HCT116 (cell line): ENCODE data around the gene BABAM2. TPM values are rescaled to one million over a fixed set of nuclear protein-coding genes. Genes with fewer than 3 reads are reported as not detected.

ENCODE experiments used
- ATAC-seq: fragments of 200-7000 bp; cut with Tn5 transposase; 2 replicates; pipeline ENCODE4 v1.9.1; 2020; ENCODE audit warnings: mild to moderate bottlenecking, moderate library complexity
- BruUV-seq: library from RNA; stranded (reverse); fragments of 400-500 nt; replicated peaks from 2 replicates; lab custom pipeline; 2021; lab: Mats Ljungman, UMichigan
- CTCF ChIA-PET: fragments of 300-600 bp; sonication (Branson Sonifier 250); formaldehyde crosslinking; loops from one replicate; lab custom pipeline; 2021; ENCODE audit warnings: antibody characterized with exemption; lab: Charles Lee
- POLR2A ChIA-PET: fragments of 300-600, 350-600 bp; sonication (Branson Sonifier 250); formaldehyde crosslinking; loops from one replicate; lab custom pipeline; 2021; ENCODE audit warnings: antibody characterized with exemption; lab: Charles Lee
- RAD21 ChIA-PET, 2 experiments: fragments of 300-600 bp; sonication (Branson Sonifier 250); formaldehyde crosslinking; loops; one replicate each; lab custom pipeline; 2023; ENCODE audit warnings: low total read pairs in 2 of 2; ENCODE audit not compliant: uncharacterized antibody in 2 of 2, unreplicated experiment in 2 of 2, low non-redundant PET in 1 of 2; lab: Charles Lee
- DNase-seq: peaks from one replicate; pipeline ENCODE4 v3.0.0-alpha.2; 2010; ENCODE audit warnings: low read depth, low spot score
- H2AFZ ChIP-seq: fragments of 200-600 bp; shearing (Covaris generic), sonication (generic); 2 replicates; pipeline ENCODE4 v1.6.1; 2017; ENCODE audit warnings: low read depth, mixed run types, mixed read lengths, antibody characterized with exemption, low read length; ENCODE audit not compliant: poor library complexity, severe bottlenecking
- H3K27ac ChIP-seq: 2 replicates; pipeline ENCODE4 v1.5.1; 2012; ENCODE audit warnings: low read depth, low read length
- H3K27me3 ChIP-seq: fragments of 200-600 bp; sonication (generic); 2 replicates; pipeline ENCODE4 v1.6.1; 2016; ENCODE audit warnings: mixed run types, low read length, mixed read lengths; ENCODE audit not compliant: insufficient read depth
- H3K36me3 ChIP-seq, 2 experiments: fragments of 200-500 bp in 1 of 2; fragments of 200-600 bp in 1 of 2; sonication (Bioruptor generic) in 1 of 2; sonication (generic) in 1 of 2; 2 replicates each; pipeline versions ENCODE4 v1.5.1 to v1.6.1; 2014 to 2016; ENCODE audit warnings: low read length in 2 of 2, inconsistent platforms in 1 of 2, mixed read lengths in 1 of 2, mixed run types in 1 of 2; ENCODE audit not compliant: insufficient read depth in 2 of 2, control insufficient read depth in 1 of 2
- H3K4me1 ChIP-seq, 2 experiments: fragments of 200-600 bp in 1 of 2; sonication (generic) in 1 of 2; 2 replicates each; pipeline versions ENCODE4 v1.5.1 to v1.6.1; 2012 to 2017; ENCODE audit warnings: low read length in 2 of 2, inconsistent platforms in 1 of 2, mild to moderate bottlenecking in 1 of 2, mixed read lengths in 1 of 2, mixed run types in 1 of 2, moderate library complexity in 1 of 2; ENCODE audit not compliant: insufficient read depth in 2 of 2, control insufficient read depth in 1 of 2
- H3K4me2 ChIP-seq: fragments of 200-600 bp; sonication (generic); 2 replicates; pipeline ENCODE4 v1.6.1; 2017; ENCODE audit warnings: mixed run types, low read length, mixed read lengths
- H3K4me3 ChIP-seq, 2 experiments: fragments of 200-600 bp in 1 of 2; sonication (generic) in 1 of 2; replicated peaks in 1 of 2; 2 replicates each; pipeline ENCODE4 v1.5.1; 2011 to 2016; ENCODE audit warnings: low read length in 2 of 2, control low read depth in 1 of 2, low read depth in 1 of 2, mild to moderate bottlenecking in 1 of 2, mixed read lengths in 1 of 2, mixed run types in 1 of 2
- H3K79me2 ChIP-seq: fragments of 200-600 bp; sonication (generic); 2 replicates; pipeline ENCODE4 v1.6.1; 2017; ENCODE audit warnings: mild to moderate bottlenecking, mixed run types, low read length, moderate library complexity, mixed read lengths; ENCODE audit not compliant: insufficient read depth
- H3K9ac ChIP-seq: fragments of 200-600 bp; sonication (generic); 2 replicates; pipeline ENCODE4 v1.6.1; 2016; ENCODE audit warnings: low read length, mixed read lengths
- H3K9me2 ChIP-seq: fragments of 200-600 bp; sonication (generic), shearing (Covaris generic); 2 replicates; pipeline ENCODE4 v1.6.1; 2017; ENCODE audit warnings: mixed run types, mild to moderate bottlenecking, moderate library complexity; ENCODE audit not compliant: insufficient read depth
- H3K9me3 ChIP-seq, 2 experiments: fragments of 200-500 bp in 1 of 2; fragments of 200-600 bp in 1 of 2; sonication (Bioruptor generic) in 1 of 2; sonication (generic) in 1 of 2; 2 replicates each; pipeline ENCODE4 v1.6.1; 2014 to 2017; ENCODE audit warnings: low read length in 2 of 2, mixed read lengths in 2 of 2, inconsistent platforms in 1 of 2, low read depth in 1 of 2, mild to moderate bottlenecking in 1 of 2, mixed run types in 1 of 2, moderate library complexity in 1 of 2; ENCODE audit not compliant: control insufficient read depth in 1 of 2, insufficient read depth in 1 of 2
- H4K20me1 ChIP-seq: fragments of 200-600 bp; sonication (generic), shearing (Covaris generic); 2 replicates; pipeline ENCODE4 v1.6.1; 2017; ENCODE audit warnings: mixed run types, mild to moderate bottlenecking, moderate library complexity; ENCODE audit not compliant: insufficient read depth
- EGR1 ChIP-seq: IDR thresholded peaks from 2 replicates; pipeline ENCODE4 v1.6.1; 2012; ENCODE audit warnings: low read depth
- ELF1 ChIP-seq: IDR thresholded peaks from 2 replicates; pipeline ENCODE4 v1.6.1; 2012; ENCODE audit warnings: low read depth, borderline replicate concordance
- POLR2A ChIP-seq: IDR thresholded peaks from 2 replicates; pipeline ENCODE4 v1.7.0; 2011; ENCODE audit warnings: borderline replicate concordance; ENCODE audit not compliant: insufficient read depth, insufficient read length; ENCODE audit errors: extremely low read depth
- POLR2AphosphoS5 ChIP-seq: IDR thresholded peaks from 2 replicates; pipeline ENCODE4 v1.6.1; 2011; ENCODE audit warnings: mild to moderate bottlenecking, low read depth, low read length, moderate library complexity
- RAD21 ChIP-seq: IDR thresholded peaks from 2 replicates; pipeline ENCODE4 v1.6.1; 2012; ENCODE audit warnings: low read depth, mild to moderate bottlenecking
- SP1 ChIP-seq: IDR thresholded peaks from 2 replicates; pipeline ENCODE4 v1.6.1; 2012; ENCODE audit warnings: low read depth
- SRF ChIP-seq: IDR thresholded peaks from 2 replicates; pipeline ENCODE4 v1.6.1; 2012; ENCODE audit warnings: low read depth
- ZFX ChIP-seq: fragments of 450-650 bp; IDR thresholded peaks from 2 replicates; pipeline ENCODE4 v1.6.1; 2017
- intact Hi-C: fragments of 100-400 bp; cut with micrococcal nuclease; formaldehyde crosslinking; loops from 2 replicates; pipeline ENCODE4 v1.10.0; 2022
- total RNA-seq: library from RNA; stranded (reverse); gene quantifications from one replicate; pipeline ENCODE4 v1.2.1, GENCODE V29; 2021; ENCODE audit not compliant: unreplicated experiment
- TF ChIP-seq, protein P1 (sequence below): IDR thresholded peaks from 2 replicates; pipeline ENCODE4 v1.6.1; 2012; ENCODE audit warnings: low read depth

Gene BABAM2
- total RNA-seq, 1 experiment from 2014 or later: 23.8 TPM

DNA sequence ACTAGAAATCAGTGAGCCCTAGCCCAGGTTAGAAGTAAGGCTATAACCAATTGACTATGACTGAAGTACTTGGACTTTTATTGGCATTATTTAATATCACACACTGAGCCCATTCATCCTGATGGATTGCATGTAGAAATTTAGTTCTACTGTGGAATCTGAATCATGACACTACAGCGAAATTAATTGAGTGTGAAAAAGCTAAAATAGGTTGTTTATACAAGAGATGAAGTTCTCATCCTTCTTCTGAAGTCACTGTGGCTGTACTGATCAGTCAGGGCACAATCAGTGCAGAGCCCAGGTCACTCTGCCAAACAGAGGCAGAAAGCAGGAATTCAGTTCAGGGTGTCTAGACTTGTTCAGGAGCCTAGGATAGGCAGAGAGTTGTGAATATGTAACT, 158.9 kb downstream of the BABAM2 start:
- no peak overlapping the region for H3K9ac ChIP-seq
- TF ChIP-seq SRF (no peak), POLR2AphosphoS5 (no peak), ELF1 (no peak), ZFX (no peak), EGR1 (no peak)
- no TSS peak for BruUV-seq
- H3K4me1 ChIP-seq: no peaks in the 10 kb centered on the region
- ChIA-PET POLR2A (no interaction called here), CTCF (no interaction called here), RAD21 (no interaction called here)
- H3K27me3 ChIP-seq: no peaks in the 10 kb centered on the region
- no peaks in the 10 kb centered on the region for H3K36me3 ChIP-seq
- no peak overlapping the region for H3K27ac ChIP-seq
- H3K79me2 ChIP-seq: no peaks in the 10 kb centered on the region
- no peak overlapping the region for H2AFZ ChIP-seq
- no peak overlapping the region for H3K4me2 ChIP-seq
- DNase-seq (no peak), ATAC-seq (no peak)
- H4K20me1 ChIP-seq: no peaks in the 10 kb centered on the region
- H3K4me3 ChIP-seq: no peak overlapping the region
- H3K9me2 ChIP-seq: no peaks in the 10 kb centered on the region
- intact Hi-C loops: no loop called here
- no peaks in the 10 kb centered on the region for H3K9me3 ChIP-seq

- intact Hi-C loops: no loop called here
- ChIA-PET RAD21 (no interaction called here), CTCF (no interaction called here), POLR2A (no interaction called here)
- no peak for ATAC-seq
- no peak for TF ChIP-seq RAD21
- no peak for TF ChIP-seq SP1
- TF ChIP-seq ZFX: no peak
- TF ChIP-seq POLR2A: no peak
- TF ChIP-seq, protein P1, sequence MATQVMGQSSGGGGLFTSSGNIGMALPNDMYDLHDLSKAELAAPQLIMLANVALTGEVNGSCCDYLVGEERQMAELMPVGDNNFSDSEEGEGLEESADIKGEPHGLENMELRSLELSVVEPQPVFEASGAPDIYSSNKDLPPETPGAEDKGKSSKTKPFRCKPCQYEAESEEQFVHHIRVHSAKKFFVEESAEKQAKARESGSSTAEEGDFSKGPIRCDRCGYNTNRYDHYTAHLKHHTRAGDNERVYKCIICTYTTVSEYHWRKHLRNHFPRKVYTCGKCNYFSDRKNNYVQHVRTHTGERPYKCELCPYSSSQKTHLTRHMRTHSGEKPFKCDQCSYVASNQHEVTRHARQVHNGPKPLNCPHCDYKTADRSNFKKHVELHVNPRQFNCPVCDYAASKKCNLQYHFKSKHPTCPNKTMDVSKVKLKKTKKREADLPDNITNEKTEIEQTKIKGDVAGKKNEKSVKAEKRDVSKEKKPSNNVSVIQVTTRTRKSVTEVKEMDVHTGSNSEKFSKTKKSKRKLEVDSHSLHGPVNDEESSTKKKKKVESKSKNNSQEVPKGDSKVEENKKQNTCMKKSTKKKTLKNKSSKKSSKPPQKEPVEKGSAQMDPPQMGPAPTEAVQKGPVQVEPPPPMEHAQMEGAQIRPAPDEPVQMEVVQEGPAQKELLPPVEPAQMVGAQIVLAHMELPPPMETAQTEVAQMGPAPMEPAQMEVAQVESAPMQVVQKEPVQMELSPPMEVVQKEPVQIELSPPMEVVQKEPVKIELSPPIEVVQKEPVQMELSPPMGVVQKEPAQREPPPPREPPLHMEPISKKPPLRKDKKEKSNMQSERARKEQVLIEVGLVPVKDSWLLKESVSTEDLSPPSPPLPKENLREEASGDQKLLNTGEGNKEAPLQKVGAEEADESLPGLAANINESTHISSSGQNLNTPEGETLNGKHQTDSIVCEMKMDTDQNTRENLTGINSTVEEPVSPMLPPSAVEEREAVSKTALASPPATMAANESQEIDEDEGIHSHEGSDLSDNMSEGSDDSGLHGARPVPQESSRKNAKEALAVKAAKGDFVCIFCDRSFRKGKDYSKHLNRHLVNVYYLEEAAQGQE: no peak
- Histone ChIP-seq H3K27me3 (no peaks in the 10 kb centered on the region), H3K4me3 (no peak overlapping the region), H3K36me3 (no peaks in the 10 kb centered on the region), H3K9me3 (no peaks in the 10 kb centered on the region), H3K9ac (no peak overlapping the region), H3K9me2 (no peaks in the 10 kb centered on the region), H3K27ac (no peak overlapping the region), H3K4me2 (no peak overlapping the region), H3K79me2 (no peaks in the 10 kb centered on the region), H3K4me1 (no peaks in the 10 kb centered on the region), H2AFZ (no peak overlapping the region), H4K20me1 (no peaks in the 10 kb centered on the region)
- no TSS peak for BruUV-seq
- DNase-seq: no peak
These were observed 159.4 kb downstream of the BABAM2 start for GRCh38 chr2:28049899-28050298.
